HepG2 (cell line): ENCODE data around the gene KCNQ5. TPM values are rescaled to one million over a fixed set of nuclear protein-coding genes. Genes with fewer than 3 reads are reported as not detected.

Experiments used
- ATAC-seq: fragments of 200-7000 bp; cut with Tn5 transposase; 3 replicates; pipeline ENCODE4 v1.9.1; 2020; ENCODE audit warnings: mild to moderate bottlenecking, moderate library complexity
- BruUV-seq: library from RNA; stranded (reverse); fragments of 400-500 nt; replicated peaks from 2 replicates; lab custom pipeline; 2021; lab: Mats Ljungman, UMichigan
- CTCF ChIA-PET: fragments of 300-600 bp; formaldehyde crosslinking; extraction: SDS; loops from one replicate; lab custom pipeline; 2021; ENCODE audit warnings: low total read pairs, inconsistent platforms, low intra/inter-chr PET ratio; lab: Yijun Ruan, JAX
- POLR2A ChIA-PET: fragments of 350-600 bp; sonication (Branson Sonifier 250); formaldehyde crosslinking; loops from one replicate; lab custom pipeline; 2020; ENCODE audit warnings: antibody characterized with exemption, inconsistent platforms; lab: Yijun Ruan, JAX
- DNase-seq: peaks from one replicate; pipeline ENCODE4 v3.0.0-alpha.2; 2015; ENCODE audit warnings: low spot score
- FAIRE-seq: peaks from 3 replicates; lab custom pipeline; 2011; peaks lifted over from hg19 to GRCh38; lab: Jason Lieb, UNC
- H2AFZ ChIP-seq: one replicate; pipeline ENCODE4 v1.6.1; 2011; ENCODE audit warnings: low read length, inconsistent platforms
- H3K27ac ChIP-seq: fragments of 300-600 bp; 3 replicates; pipeline ENCODE4 v1.8.0; 2011; ENCODE audit warnings: mixed run types, mild to moderate bottlenecking, mixed read lengths, low read length, inconsistent platforms; ENCODE audit not compliant: insufficient read depth; ENCODE audit errors: extremely low read length
- H3K27me3 ChIP-seq, 2 experiments: fragments of 200-600 bp in 1 of 2; 2 replicates in 1 of 2; 3 replicates in 1 of 2; pipeline versions ENCODE4 v1.6.0 to v1.8.0; 2011; ENCODE audit warnings: low read length in 2 of 2, mild to moderate bottlenecking in 2 of 2, moderate library complexity in 2 of 2, inconsistent platforms in 1 of 2; ENCODE audit not compliant: insufficient read depth in 2 of 2, control insufficient read depth in 1 of 2
- H3K36me3 ChIP-seq, 2 experiments: fragments of 200-600 bp in 1 of 2; replicated peaks in 1 of 2; 2 replicates in 1 of 2; 3 replicates in 1 of 2; pipeline versions ENCODE4 v1.5.1 to v1.8.0; 2011; ENCODE audit warnings: low read length in 2 of 2, inconsistent platforms in 1 of 2; ENCODE audit not compliant: insufficient read depth in 2 of 2, control insufficient read depth in 1 of 2
- H3K4me1 ChIP-seq: 2 replicates; pipeline ENCODE4 v1.5.1; 2012; ENCODE audit warnings: low read length, inconsistent platforms; ENCODE audit not compliant: insufficient read depth
- H3K4me2 ChIP-seq: 2 replicates; pipeline ENCODE4 v1.6.0; 2011; ENCODE audit warnings: low read depth, low read length, inconsistent platforms
- H3K4me3 ChIP-seq, 3 experiments: fragments of 200-600 bp in 1 of 3; sonication (generic), shearing (Covaris generic) in 1 of 3; replicated peaks in 1 of 3; 2 replicates each; pipeline ENCODE4 v1.5.1; 2011 to 2016; ENCODE audit warnings: low read length in 3 of 3, inconsistent platforms in 2 of 3, low read depth in 2 of 3, mild to moderate bottlenecking in 2 of 3, control low read depth in 1 of 3, mixed read lengths in 1 of 3; ENCODE audit not compliant: insufficient read depth in 1 of 3
- H3K79me2 ChIP-seq: one replicate; pipeline ENCODE4 v1.6.1; 2011; ENCODE audit warnings: low read length, inconsistent platforms; ENCODE audit not compliant: insufficient read depth
- H3K9ac ChIP-seq: 2 replicates; pipeline ENCODE4 v1.6.0; 2011; ENCODE audit warnings: mild to moderate bottlenecking, low read depth, low read length, inconsistent platforms; ENCODE audit not compliant: insufficient read depth
- H3K9me3 ChIP-seq: 2 replicates; pipeline ENCODE4 v1.5.1; 2012; ENCODE audit warnings: mild to moderate bottlenecking, low read length
- H4K20me1 ChIP-seq: 2 replicates; pipeline ENCODE4 v1.6.0; 2011; ENCODE audit warnings: inconsistent platforms, mild to moderate bottlenecking, low read length, moderate library complexity; ENCODE audit not compliant: insufficient read depth
- HNRNPH1 ChIP-seq: fragments of 200-400 bp; formaldehyde crosslinking; optimal IDR thresholded peaks from 2 replicates; pipeline ENCODE3; 2017; ENCODE audit warnings: mild to moderate bottlenecking, low read depth, low read length
- IRX3 ChIP-seq: sonication (generic); formaldehyde crosslinking; IDR thresholded peaks from 2 replicates; pipeline ENCODE4 v1.8.1; 2023; ENCODE audit warnings: mild to moderate bottlenecking, low read depth, missing genetic modification reagents, borderline replicate concordance
- KDM4B ChIP-seq: sonication (generic); formaldehyde crosslinking; IDR thresholded peaks from 2 replicates; pipeline ENCODE4 v1.4.0; 2020; ENCODE audit warnings: missing genetic modification reagents
- NFATC3 ChIP-seq: sonication (generic); formaldehyde crosslinking; IDR thresholded peaks from 2 replicates; pipeline ENCODE4 v1.5.1; 2020; ENCODE audit warnings: mild to moderate bottlenecking, missing genetic modification reagents
- PAF1 ChIP-seq: IDR thresholded peaks from 2 replicates; pipeline ENCODE4 v1.6.1; 2016; ENCODE audit warnings: missing genetic modification reagents, missing compliant biosample characterization
- STAG1 ChIP-seq: sonication (generic); formaldehyde crosslinking; IDR thresholded peaks from 2 replicates; pipeline ENCODE4 v1.4.0; 2020; ENCODE audit warnings: missing genetic modification reagents
- ZFP82 ChIP-seq: sonication (generic); formaldehyde crosslinking; IDR thresholded peaks from 2 replicates; pipeline ENCODE4 v1.5.1; 2020; ENCODE audit warnings: mild to moderate bottlenecking, missing genetic modification reagents, borderline replicate concordance
- ZNF230 ChIP-seq: sonication (generic); formaldehyde crosslinking; IDR thresholded peaks from 2 replicates; pipeline ENCODE4 v1.4.0; 2020; ENCODE audit warnings: mild to moderate bottlenecking, missing genetic modification reagents
- ZNF30 ChIP-seq: sonication (generic); formaldehyde crosslinking; IDR thresholded peaks from 2 replicates; pipeline ENCODE4 v1.5.0; 2020; ENCODE audit warnings: mild to moderate bottlenecking, missing genetic modification reagents
- ZNF431 ChIP-seq: sonication (generic); formaldehyde crosslinking; IDR thresholded peaks from 2 replicates; pipeline ENCODE4 v1.9.0; 2022; ENCODE audit warnings: missing genetic modification reagents, low read depth, mild to moderate bottlenecking, borderline replicate concordance
- ZNF552 ChIP-seq: sonication (generic); formaldehyde crosslinking; IDR thresholded peaks from 2 replicates; pipeline ENCODE4 v1.9.0; 2022; ENCODE audit warnings: missing genetic modification reagents, mild to moderate bottlenecking, borderline replicate concordance
- ZNF572 ChIP-seq: sonication (generic); formaldehyde crosslinking; IDR thresholded peaks from 2 replicates; pipeline ENCODE4 v1.5.1; 2020; ENCODE audit warnings: mild to moderate bottlenecking, missing genetic modification reagents
- ZNF615 ChIP-seq: sonication (generic); formaldehyde crosslinking; IDR thresholded peaks from 2 replicates; pipeline ENCODE4 v1.5.0; 2020; ENCODE audit warnings: mild to moderate bottlenecking, missing genetic modification reagents, borderline replicate concordance
- ZNF709 ChIP-seq: sonication (generic); formaldehyde crosslinking; IDR thresholded peaks from 2 replicates; pipeline ENCODE4 v1.5.0; 2020; ENCODE audit warnings: mild to moderate bottlenecking, missing genetic modification reagents
- WGBS: methylation state at CpG from one replicate; pipeline ENCODE4 v1.1.6; 2017; ENCODE audit warnings: low lambda C conversion rate; 5-methylcytosine and 5-hydroxymethylcytosine counted together
- in situ Hi-C: cut with HindIII; loops from 2 replicates; pipeline ENCODE4 v1.10.0; 2017; ENCODE audit warnings: low pct_unique_long_range_greater_than_20kb; ENCODE audit not compliant: extremely low pct_ligation_motif_present
- intact Hi-C: fragments of 100-400 bp; cut with micrococcal nuclease; formaldehyde crosslinking; loops from one replicate; pipeline ENCODE4 v1.10.0; 2022; ENCODE audit not compliant: unreplicated experiment
- polyA plus RNA-seq, 8 experiments: library from polyadenylated mRNA; depleted of rRNA in 3 of 8; stranded (reverse) in 7 of 8; unstranded in 1 of 8; fragments of >200 nt; fragmentation: Illumina TruSeq in 4 of 8; extraction: Trizol in 4 of 8; gene quantifications; 2 replicates each; pipeline versions ENCODE4 v1.2.1 to v1.2.3, GENCODE V29; 2011 to 2016; ENCODE audit warnings: low read depth in 4 of 8, missing spikeins in 1 of 8, mixed read lengths in 1 of 8; ENCODE audit not compliant: insufficient read depth in 1 of 8
- total RNA-seq, 5 experiments: library from RNA; depleted of rRNA; stranded (reverse); fragments of >200 nt; fragmentation: Illumina TruSeq; extraction: Trizol; gene quantifications; 2 replicates each; pipeline ENCODE4 v1.2.3, GENCODE V29; 2016; ENCODE audit warnings: low read depth in 1 of 5
- TF ChIP-seq, protein P1 (sequence below): sonication (generic); formaldehyde crosslinking; IDR thresholded peaks from 2 replicates; pipeline ENCODE4 v1.4.0; 2020; ENCODE audit warnings: low read depth, missing genetic modification reagents

KCNQ5 gene
- total and polyA plus RNA-seq, 2 of the 13 experiments (the other 11 are each of a cell fraction or from before 2014, with no cell fraction given): 0.04 TPM; not detected in 1

DNA sequence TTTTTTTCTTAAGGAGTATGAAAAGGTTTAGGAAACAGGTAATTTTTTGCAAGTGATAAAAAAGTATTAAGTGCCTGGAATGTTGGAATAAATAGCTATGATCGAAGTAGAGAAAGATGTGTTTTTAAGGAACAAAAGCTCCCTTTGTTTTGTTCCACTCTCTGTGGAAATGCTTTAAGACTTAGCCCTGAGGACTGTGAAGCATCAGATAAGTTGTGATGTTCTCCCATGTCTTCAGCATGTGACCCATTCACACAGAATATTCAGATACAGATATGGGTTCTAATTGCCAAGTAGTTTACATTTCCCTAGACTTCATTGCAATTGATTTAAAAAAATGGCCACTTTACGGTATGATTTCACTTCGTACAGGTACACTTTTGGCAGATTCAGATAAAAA lies 80.6 kb downstream of the KCNQ5 start:
- Histone ChIP-seq H3K4me1 (no peaks in the 10 kb centered on the region), H2AFZ (no peak overlapping the region), H3K9me3 (no peaks in the 10 kb centered on the region), H3K9ac (no peak overlapping the region), H3K27me3 (no peaks in the 10 kb centered on the region; a peak in 1 of 5 replicates), H4K20me1 (no peaks in the 10 kb centered on the region), H3K27ac (no peak overlapping the region), H3K4me3 (no peak overlapping the region), H3K79me2 (no peaks in the 10 kb centered on the region), H3K4me2 (no peak overlapping the region), H3K36me3 (no peaks in the 10 kb centered on the region)
- in situ Hi-C loops: no loop called here
- FAIRE-seq: no peak
- WGBS: 2% methylated on average over 3 of the region's 3 CpGs
- TF ChIP-seq ZNF230 (CRISPR knock-in tag): no peak
- no peak for TF ChIP-seq ZNF552 (CRISPR knock-in tag)
- TF ChIP-seq ZFP82: no peak
- no peak for TF ChIP-seq ZNF431 (CRISPR knock-in tag)
- TF ChIP-seq ZNF709 (CRISPR knock-in tag): no peak
- no peak for TF ChIP-seq ZNF30
- no peak for TF ChIP-seq NFATC3
- TF ChIP-seq IRX3 (CRISPR knock-in tag): no peak
- TF ChIP-seq STAG1 (CRISPR knock-in tag): no peak
- no peak for TF ChIP-seq HNRNPH1
- TF ChIP-seq ZNF572: no peak
- TF ChIP-seq KDM4B (CRISPR knock-in tag): no peak
- TF ChIP-seq, protein P1, sequence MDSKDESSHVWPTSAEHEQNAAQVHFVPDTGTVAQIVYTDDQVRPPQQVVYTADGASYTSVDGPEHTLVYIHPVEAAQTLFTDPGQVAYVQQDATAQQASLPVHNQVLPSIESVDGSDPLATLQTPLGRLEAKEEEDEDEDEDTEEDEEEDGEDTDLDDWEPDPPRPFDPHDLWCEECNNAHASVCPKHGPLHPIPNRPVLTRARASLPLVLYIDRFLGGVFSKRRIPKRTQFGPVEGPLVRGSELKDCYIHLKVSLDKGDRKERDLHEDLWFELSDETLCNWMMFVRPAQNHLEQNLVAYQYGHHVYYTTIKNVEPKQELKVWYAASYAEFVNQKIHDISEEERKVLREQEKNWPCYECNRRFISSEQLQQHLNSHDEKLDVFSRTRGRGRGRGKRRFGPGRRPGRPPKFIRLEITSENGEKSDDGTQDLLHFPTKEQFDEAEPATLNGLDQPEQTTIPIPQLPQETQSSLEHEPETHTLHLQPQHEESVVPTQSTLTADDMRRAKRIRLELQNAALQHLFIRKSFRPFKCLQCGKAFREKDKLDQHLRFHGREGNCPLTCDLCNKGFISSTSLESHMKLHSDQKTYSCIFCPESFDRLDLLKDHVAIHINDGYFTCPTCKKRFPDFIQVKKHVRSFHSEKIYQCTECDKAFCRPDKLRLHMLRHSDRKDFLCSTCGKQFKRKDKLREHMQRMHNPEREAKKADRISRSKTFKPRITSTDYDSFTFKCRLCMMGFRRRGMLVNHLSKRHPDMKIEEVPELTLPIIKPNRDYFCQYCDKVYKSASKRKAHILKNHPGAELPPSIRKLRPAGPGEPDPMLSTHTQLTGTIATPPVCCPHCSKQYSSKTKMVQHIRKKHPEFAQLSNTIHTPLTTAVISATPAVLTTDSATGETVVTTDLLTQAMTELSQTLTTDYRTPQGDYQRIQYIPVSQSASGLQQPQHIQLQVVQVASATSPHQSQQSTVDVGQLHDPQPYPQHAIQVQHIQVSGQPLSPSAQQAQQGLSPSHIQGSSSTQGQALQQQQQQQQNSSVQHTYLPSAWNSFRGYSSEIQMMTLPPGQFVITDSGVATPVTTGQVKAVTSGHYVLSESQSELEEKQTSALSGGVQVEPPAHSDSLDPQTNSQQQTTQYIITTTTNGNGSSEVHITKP: no peak
- no peak for TF ChIP-seq ZNF615 (CRISPR knock-in tag)
- TF ChIP-seq PAF1 (CRISPR knock-in tag): no peak
- BruUV-seq: no TSS peak
- DNase-seq: no peak
- CTCF ChIA-PET: no interaction called here
- ATAC-seq: no peak
- intact Hi-C loops: no loop called here
- POLR2A ChIA-PET: no interaction called here
